Activated CD8-positive, alpha-beta memory T cell treated with anti-CD3 and anti-CD28 coated beads, Interleukin-2, amount 10 ng/mL, durations not matched to agents 7 days and 5 days (primary cell): ENCODE data around the gene ZNF543. TPM values are rescaled to one million over a fixed set of nuclear protein-coding genes. Genes with fewer than 3 reads are reported as not detected.
"Not testable (repeated sequence)": the region's sequence is repeated elsewhere in the genome, so short reads cannot be mapped to it uniquely, and the experiment has no call there.

Experiments
- ATAC-seq: fragments of 150-1000 bp; cut with Tn5 transposase; one replicate; pipeline ENCODE4 v1.10.0; 2021; ENCODE audit warnings: moderate library complexity
- CTCF ChIA-PET: fragments of 350-600 bp; sonication (Branson Sonifier 250); formaldehyde crosslinking; loops from one replicate; lab custom pipeline; 2021; ENCODE audit warnings: antibody characterized with exemption; lab: Charles Lee
- DNase-seq: peaks from one replicate; pipeline ENCODE4 v3.0.0-alpha.2; 2020
- H3K27ac Mint-ChIP-seq: one replicate; pipeline ENCODE4 v1.8.0; 2021; ENCODE audit warnings: mild to moderate bottlenecking, mixed read lengths
- H3K27me3 Mint-ChIP-seq: one replicate; pipeline ENCODE4 v1.8.0; 2021; ENCODE audit warnings: mixed read lengths
- H3K36me3 Mint-ChIP-seq: one replicate; pipeline ENCODE4 v1.8.0; 2021; ENCODE audit warnings: mild to moderate bottlenecking, mixed read lengths
- H3K4me1 Mint-ChIP-seq: one replicate; pipeline ENCODE4 v1.8.0; 2021; ENCODE audit warnings: mixed read lengths
- H3K4me3 Mint-ChIP-seq: one replicate; pipeline ENCODE4 v1.8.0; 2021; ENCODE audit warnings: mild to moderate bottlenecking, moderate library complexity, mixed read lengths
- H3K9me3 Mint-ChIP-seq: one replicate; pipeline ENCODE4 v1.8.0; 2022; ENCODE audit warnings: low read depth, mixed read lengths
- total RNA-seq, 2 experiments: library from RNA; stranded (reverse); gene quantifications; one replicate each; pipeline ENCODE4 v1.2.3, GENCODE V29; 2021

ZNF543 gene
- total RNA-seq = 1 to 10 TPM; 8.8 to 9.4 TPM

GRCh38 chr19:57320180-57321084, at the start of gene ZNF543:
TSS of gene ZNF543 (plus strand) at chr19:57320472. CDS start at chr19:57320854, 382 bp downstream.
- peak within 1 kb of the TSS; percentile 96 for H3K27ac Mint-ChIP-seq
- CTCF ChIA-PET = interaction anchor here (0.6 kb wide), 1 partner anchor 37 kb away, joined by 3 read pairs; no protein-coding TSS in a partner anchor
- peaks cover 3% of the 10 kb centered on the region for H3K9me3 Mint-ChIP-seq
- peaks cover 25% of the 10 kb centered on the region for H3K4me1 Mint-ChIP-seq
- H3K27me3 Mint-ChIP-seq = peaks cover 23% of the 10 kb centered on the region
- peak; percentile 96 for DNase-seq
- H3K36me3 Mint-ChIP-seq = peaks cover 30% of the 10 kb centered on the region
- peak within 1 kb of the TSS; percentile 77 for H3K4me3 Mint-ChIP-seq
- peak; percentile 98 for ATAC-seq

- H3K4me3 Mint-ChIP-seq = no peak overlapping the region
- peaks cover 1% of the 10 kb centered on the region for H3K4me1 Mint-ChIP-seq
- CTCF ChIA-PET = no interaction called here
- H3K36me3 Mint-ChIP-seq = peaks cover 40% of the 10 kb centered on the region
- no peak for ATAC-seq
- DNase-seq = no peak
- no peak overlapping the region for H3K27ac Mint-ChIP-seq
- H3K9me3 Mint-ChIP-seq = no peaks in the 10 kb centered on the region
- H3K27me3 Mint-ChIP-seq = no peaks in the 10 kb centered on the region
Observed at GRCh38 chr19:57271280-57271679, 49.0 kb upstream of the ZNF543 start.

GRCh38 chr19:57273014-57273413, 47.3 kb upstream of the ZNF543 start:
- CTCF ChIA-PET = no interaction called here
- Mint-ChIP-seq H3K27ac (no peak overlapping the region), H3K36me3 (peaks cover 34% of the 10 kb centered on the region), H3K4me3 (no peak overlapping the region), H3K9me3 (no peaks in the 10 kb centered on the region), H3K27me3 (no peaks in the 10 kb centered on the region), H3K4me1 (peaks cover 1% of the 10 kb centered on the region)
- no peak for ATAC-seq
- no peak for DNase-seq

DNA sequence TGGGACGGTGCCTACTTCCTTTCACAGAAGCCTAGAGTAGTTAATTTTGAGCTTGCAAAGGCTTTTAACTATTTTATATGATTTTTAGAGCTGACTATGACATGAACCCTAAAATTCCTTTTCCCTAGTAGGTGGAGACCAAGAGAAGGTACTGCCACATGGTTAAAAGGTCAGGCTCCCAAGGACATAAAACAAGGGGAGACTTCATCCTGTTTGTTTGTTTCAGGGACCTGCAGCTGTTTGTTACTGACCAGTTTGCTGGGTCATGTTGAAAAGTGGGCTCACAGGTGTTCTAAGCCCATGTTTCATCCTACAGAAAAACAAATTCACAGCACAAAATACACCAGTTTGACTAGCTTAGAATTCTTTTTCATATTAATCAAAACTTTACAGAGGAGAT, 43.8 kb upstream of the ZNF543 start:
- CTCF ChIA-PET = interaction anchor here (0.6 kb wide), 1 partner anchor 91 kb away, joined by 3 read pairs; no protein-coding TSS in a partner anchor
- H3K27ac Mint-ChIP-seq = no peak overlapping the region
- H3K36me3 Mint-ChIP-seq = peaks cover 36% of the 10 kb centered on the region

DNA sequence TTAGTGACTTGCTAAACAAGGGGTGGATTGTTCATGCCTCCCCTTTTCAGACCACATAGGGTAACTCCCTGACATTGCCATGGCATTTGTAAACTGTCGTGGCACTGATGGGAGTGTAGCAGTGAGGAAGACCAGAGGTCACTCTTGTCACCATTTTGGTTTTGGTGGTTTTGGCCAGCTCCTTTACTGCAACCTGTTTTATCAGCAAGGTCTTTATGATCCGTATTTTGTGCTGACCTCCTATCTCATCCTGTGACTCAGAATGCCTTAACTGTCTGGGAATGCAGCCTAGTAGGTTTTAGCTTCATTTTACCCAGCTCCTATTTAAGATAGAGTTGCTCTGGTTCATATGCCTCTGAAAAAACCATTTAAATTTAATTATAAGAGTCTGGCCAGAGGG, 41.8 kb upstream of the ZNF543 start:
- H3K36me3 Mint-ChIP-seq = peaks cover 35% of the 10 kb centered on the region
- H3K4me3 Mint-ChIP-seq, CTCF ChIA-PET, H3K27me3 Mint-ChIP-seq, DNase-seq, ATAC-seq, H3K27ac Mint-ChIP-seq, H3K9me3 Mint-ChIP-seq: not testable (repeated sequence)
- peaks cover 24% of the 10 kb centered on the region for H3K4me1 Mint-ChIP-seq

More for the DNA sequence above, 43.8 kb upstream of the ZNF543 start:
- DNase-seq (no peak), ATAC-seq (no peak)
- H3K4me1 Mint-ChIP-seq = peaks cover 5% of the 10 kb centered on the region
- no peaks in the 10 kb centered on the region for H3K9me3 Mint-ChIP-seq
- no peaks in the 10 kb centered on the region for H3K27me3 Mint-ChIP-seq
- no peak overlapping the region for H3K4me3 Mint-ChIP-seq

DNA sequence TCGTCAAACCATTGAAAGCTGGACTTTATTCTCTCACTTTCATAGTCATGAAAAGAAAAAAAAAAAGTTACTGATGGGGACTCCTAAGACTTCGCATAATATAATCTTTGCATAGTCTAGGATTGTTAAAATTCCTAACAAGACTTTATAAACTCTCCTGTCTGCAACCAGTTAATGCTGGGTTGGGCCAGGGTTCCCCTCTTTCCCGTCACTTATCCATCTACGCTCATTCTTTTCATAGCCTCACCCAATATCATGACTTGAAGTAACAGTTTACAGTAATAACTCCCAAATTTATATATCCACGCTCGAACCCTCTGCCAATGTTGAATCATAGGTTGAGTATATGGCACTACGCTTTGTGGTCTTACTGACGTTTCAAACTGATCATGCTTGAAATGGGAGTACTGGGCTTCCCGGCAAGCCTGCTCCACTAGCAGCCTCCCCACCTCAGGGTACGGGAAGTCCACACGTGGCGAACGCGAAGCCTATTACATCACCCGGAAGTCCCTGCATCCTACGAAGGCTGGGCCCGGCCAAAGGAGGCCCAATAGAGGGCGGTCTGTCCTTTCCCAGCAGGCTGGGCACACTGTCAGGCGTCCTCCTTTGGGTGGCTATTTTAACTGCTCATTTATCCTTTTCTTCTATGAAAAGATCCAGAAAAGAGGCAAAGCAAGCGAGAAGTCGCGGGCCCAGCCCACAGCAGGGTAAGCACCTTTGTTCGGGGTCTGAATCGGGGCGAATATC, 40.7 kb upstream of the ZNF543 start:
- Mint-ChIP-seq H3K36me3 (peaks cover 39% of the 10 kb centered on the region), H3K4me3 (no peak overlapping the region), H3K9me3 (no peaks in the 10 kb centered on the region), H3K27me3 (no peaks in the 10 kb centered on the region), H3K4me1 (peaks cover 33% of the 10 kb centered on the region), H3K27ac (no peak overlapping the region)
- DNase-seq (peak; percentile 91), ATAC-seq (peak; percentile 80)
- CTCF ChIA-PET = interaction anchor here (0.7 to 1.0 kb wide), 3 partner anchors 39 to 110 kb away, joined by 3 to 4 read pairs (median 3); partner anchors contain the start of genes ZNF548 and ZNF805

DNA sequence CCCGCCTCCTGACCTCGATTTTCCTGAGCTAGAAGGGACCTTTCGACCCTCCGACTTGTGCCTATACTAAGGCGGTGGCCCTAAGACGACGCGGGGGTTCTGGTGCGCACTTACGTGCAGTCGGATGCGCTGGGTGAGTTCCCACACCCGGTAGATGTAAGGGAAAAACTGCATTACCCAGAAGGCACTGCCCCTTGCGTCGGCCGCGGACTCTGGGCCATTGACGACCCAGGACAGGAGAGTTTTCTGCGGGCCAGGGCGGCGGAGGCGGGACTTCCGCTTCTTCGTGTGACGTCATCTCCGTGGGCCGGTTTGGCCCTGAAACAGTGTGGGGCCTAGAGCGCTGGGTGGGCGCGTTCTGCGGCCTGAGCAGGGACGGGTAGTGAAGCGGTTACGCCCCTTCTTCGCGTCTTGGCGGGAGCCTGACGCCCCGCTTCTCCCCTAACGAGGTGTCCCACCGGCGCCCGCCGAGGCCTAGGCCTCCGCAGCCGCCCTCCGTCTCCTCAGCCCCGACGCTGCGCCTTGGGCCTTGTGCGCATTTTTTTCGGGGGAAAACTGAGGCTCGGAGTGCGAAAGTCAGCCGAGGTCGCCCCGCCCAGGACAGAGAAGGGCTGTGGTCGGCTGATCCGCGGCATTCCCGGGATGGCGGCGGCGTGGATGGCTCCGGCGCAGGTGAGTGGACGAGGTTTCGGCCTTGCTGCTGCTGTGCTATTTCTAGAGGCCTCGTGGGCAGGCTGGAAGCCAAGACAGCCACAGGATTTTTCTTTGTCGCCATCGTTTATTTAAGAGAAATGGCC, 39.9 kb upstream of the ZNF543 start, which contains the start of gene ZNF460:
TSS of gene ZNF460 (plus strand) at position 321 of the 797 bp plus-strand sequence. CDS start at position 643, 322 bp downstream.
- no peak within 1 kb of the TSS for H3K27ac Mint-ChIP-seq
- no peaks in the 10 kb centered on the region for H3K27me3 Mint-ChIP-seq
- DNase-seq = peak; percentile 98
- no peaks in the 10 kb centered on the region for H3K9me3 Mint-ChIP-seq
- H3K4me1 Mint-ChIP-seq = peaks cover 38% of the 10 kb centered on the region
- CTCF ChIA-PET = interaction anchor here (0.7 to 1.0 kb wide), 3 partner anchors 40 to 109 kb away, joined by 3 to 4 read pairs (median 3); partner anchors contain the start of genes ZNF548 and ZNF805
- ATAC-seq = peak; percentile 91
- H3K36me3 Mint-ChIP-seq = peaks cover 41% of the 10 kb centered on the region
- H3K4me3 Mint-ChIP-seq = no peak within 1 kb of the TSS

DNA sequence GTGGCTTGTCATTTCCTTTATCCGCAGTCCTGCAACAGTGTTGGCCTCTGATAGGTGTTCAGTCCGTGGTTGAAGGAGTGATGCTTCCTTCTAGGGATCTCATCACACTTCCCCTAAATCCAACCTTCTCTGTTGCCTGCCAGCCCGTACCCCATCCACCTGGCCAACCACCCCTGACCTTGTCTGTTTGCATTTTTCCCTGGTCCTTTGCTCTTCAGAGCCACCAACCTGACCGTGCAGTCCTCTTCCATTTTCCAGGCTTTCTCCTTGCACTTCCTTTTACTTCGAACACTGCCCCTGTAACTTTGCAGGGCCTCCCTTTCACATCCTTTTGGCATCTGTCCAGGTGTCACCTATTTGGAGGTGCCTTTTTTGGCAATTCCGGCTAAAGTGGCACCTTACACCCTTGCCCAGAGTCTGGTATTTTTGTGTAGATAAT, 39.3 kb upstream of the ZNF543 start:
- no peak overlapping the region for H3K4me3 Mint-ChIP-seq
- no peak overlapping the region for H3K27ac Mint-ChIP-seq
- H3K9me3 Mint-ChIP-seq = no peaks in the 10 kb centered on the region
- ATAC-seq (no peak), DNase-seq (peak; percentile 43)
- peaks cover 44% of the 10 kb centered on the region for H3K36me3 Mint-ChIP-seq
- CTCF ChIA-PET = no interaction called here
- H3K27me3 Mint-ChIP-seq = no peaks in the 10 kb centered on the region
- peaks cover 41% of the 10 kb centered on the region for H3K4me1 Mint-ChIP-seq

- peak; percentile 49 for DNase-seq
- peaks cover 52% of the 10 kb centered on the region for H3K36me3 Mint-ChIP-seq
- peaks cover 3% of the 10 kb centered on the region for H3K9me3 Mint-ChIP-seq
- peak overlapping the region; percentile 88 for H3K27ac Mint-ChIP-seq
- CTCF ChIA-PET = no interaction called here
- H3K4me3 Mint-ChIP-seq = no peak overlapping the region
- peaks cover 42% of the 10 kb centered on the region for H3K4me1 Mint-ChIP-seq
- H3K27me3 Mint-ChIP-seq = no peaks in the 10 kb centered on the region
- no peak for ATAC-seq
Observed at GRCh38 chr19:57282011-57282643, 38.1 kb upstream of the ZNF543 start.

- DNase-seq = no peak
- ATAC-seq = no peak
- CTCF ChIA-PET = interaction anchor here (0.8 kb wide), 1 partner anchor 14 kb away, joined by 3 read pairs; no protein-coding TSS in a partner anchor
- Mint-ChIP-seq H3K27me3 (no peaks in the 10 kb centered on the region), H3K4me3 (no peak overlapping the region), H3K27ac (no peak overlapping the region), H3K4me1 (peaks cover 24% of the 10 kb centered on the region), H3K9me3 (peaks cover 37% of the 10 kb centered on the region), H3K36me3 (peaks cover 93% of the 10 kb centered on the region)
Observed at GRCh38 chr19:57288373-57288772, 31.9 kb upstream of the ZNF543 start.

- no peak overlapping the region for H3K4me3 Mint-ChIP-seq
- CTCF ChIA-PET = no interaction called here
- no peaks in the 10 kb centered on the region for H3K27me3 Mint-ChIP-seq
- peaks cover 8% of the 10 kb centered on the region for H3K4me1 Mint-ChIP-seq
- DNase-seq = no peak
- H3K27ac Mint-ChIP-seq = no peak overlapping the region
- peaks cover 52% of the 10 kb centered on the region for H3K9me3 Mint-ChIP-seq
- no peak for ATAC-seq
- peaks cover 98% of the 10 kb centered on the region for H3K36me3 Mint-ChIP-seq
Observed at GRCh38 chr19:57290970-57291369, 29.3 kb upstream of the ZNF543 start.

GRCh38 chr19:57292547-57292946, 27.7 kb upstream of the ZNF543 start:
- ATAC-seq = no peak
- DNase-seq = no peak
- Mint-ChIP-seq H3K27me3 (no peaks in the 10 kb centered on the region), H3K4me3 (no peak overlapping the region), H3K4me1 (peaks cover 6% of the 10 kb centered on the region), H3K27ac (no peak overlapping the region), H3K9me3 (peaks cover 57% of the 10 kb centered on the region), H3K36me3 (peaks cover 95% of the 10 kb centered on the region)
- CTCF ChIA-PET = no interaction called here
